NCI-H2029 treated with DMSO at 0.1 percent for 48 hours (cell line): ENCODE results near the gene ATRN.
"Not testable (repeated sequence)": the region's sequence is repeated elsewhere in the genome, so short reads cannot be mapped to it uniquely, and the experiment has no call there.

Source experiments
- DNase-seq: peaks from one replicate; lab custom pipeline; 2025; lab: John Stamatoyannopoulos, UW

ATRN gene

GRCh38 chr20:3515379-3516170 is 44.8 kb downstream of the ATRN start:
- DNase-seq = no peak

- DNase-seq = no peak
Observed at GRCh38 chr20:3521852-3522740, 51.3 kb downstream of the ATRN start.

DNA sequence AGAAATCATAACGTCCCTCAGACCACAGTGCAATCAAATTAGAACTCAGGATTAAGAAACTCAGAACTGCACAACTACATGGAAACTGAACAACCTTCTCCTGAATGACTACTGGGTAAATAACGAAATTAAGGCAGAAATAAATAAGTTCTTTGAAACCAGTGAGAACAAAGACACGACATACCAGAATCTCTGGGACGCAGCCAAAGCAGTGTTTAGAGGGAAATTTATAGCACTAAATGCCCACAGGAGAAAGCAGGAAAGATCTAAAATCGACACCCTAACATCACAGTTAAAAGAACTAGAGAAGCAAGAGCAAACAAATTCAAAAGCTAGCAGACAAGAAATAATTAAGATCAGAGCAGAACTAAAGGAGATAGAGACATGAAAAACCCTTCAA is 53.9 kb downstream of the ATRN start:
- DNase-seq = not testable (repeated sequence)

- DNase-seq = no peak
Observed at GRCh38 chr20:3532089-3532615, 61.3 kb downstream of the ATRN start.

DNA sequence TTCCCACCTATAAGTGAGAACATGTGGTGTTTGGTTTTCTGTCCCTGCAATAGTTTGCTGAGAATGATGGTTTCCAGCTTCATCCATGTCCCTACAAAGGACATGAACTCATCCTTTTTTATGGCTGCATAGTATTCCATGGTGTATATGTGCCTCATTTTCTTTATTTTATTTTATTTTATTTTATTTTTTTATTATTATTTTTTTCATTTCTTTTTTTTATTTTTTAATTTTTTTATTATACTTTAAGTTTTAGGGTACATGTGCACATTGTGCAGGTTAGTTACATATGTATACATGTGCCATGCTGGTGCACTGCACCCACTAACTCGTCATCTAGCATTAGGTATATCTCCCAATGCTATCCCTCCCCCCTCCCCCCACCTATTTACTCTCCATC is 66.9 kb downstream of the ATRN start:
- not testable (repeated sequence) for DNase-seq

DNA sequence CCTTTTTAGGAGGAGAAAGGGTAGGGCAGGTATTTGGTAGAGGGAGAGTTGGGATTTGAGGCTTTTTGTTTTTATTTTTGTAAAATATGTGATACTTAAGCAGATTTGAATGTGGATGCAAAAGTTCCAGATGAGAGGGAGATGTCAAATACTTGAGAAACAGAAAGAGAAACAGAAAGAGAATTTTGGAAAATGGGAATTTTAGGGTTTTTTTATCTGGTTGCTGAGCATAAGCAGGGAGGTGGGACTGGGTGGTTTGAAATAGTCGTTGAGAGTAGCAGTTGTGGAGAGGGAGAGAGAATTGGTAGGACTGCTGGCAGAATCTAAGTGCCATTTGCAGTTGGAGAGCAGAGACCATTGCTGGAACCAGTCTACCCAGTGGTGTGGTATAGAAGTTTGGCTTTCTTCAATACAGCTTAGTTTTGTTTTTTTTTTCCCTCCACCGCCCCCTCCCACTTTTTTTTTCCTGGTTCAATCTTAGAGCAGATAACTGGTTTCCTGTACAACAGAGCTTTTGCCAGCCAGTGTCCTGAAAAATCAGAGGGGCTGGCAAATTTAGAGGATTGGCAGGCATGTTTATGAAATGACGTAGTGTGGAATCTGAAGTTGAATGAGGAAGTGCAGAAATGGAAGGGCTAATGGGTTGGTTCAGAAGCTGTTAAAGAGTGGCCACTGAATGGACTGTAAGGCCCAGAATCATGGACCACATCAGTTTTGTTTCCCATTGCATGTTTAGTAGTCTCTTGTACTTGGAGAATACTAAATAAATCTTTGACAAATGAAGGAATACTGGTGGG is 68.7 kb downstream of the ATRN start:
- DNase-seq = no peak

- no peak for DNase-seq
Observed at GRCh38 chr20:3541887-3542721, 71.3 kb downstream of the ATRN start.

- DNase-seq = no peak
Observed at GRCh38 chr20:3543901-3544507, 73.2 kb downstream of the ATRN start.

DNA sequence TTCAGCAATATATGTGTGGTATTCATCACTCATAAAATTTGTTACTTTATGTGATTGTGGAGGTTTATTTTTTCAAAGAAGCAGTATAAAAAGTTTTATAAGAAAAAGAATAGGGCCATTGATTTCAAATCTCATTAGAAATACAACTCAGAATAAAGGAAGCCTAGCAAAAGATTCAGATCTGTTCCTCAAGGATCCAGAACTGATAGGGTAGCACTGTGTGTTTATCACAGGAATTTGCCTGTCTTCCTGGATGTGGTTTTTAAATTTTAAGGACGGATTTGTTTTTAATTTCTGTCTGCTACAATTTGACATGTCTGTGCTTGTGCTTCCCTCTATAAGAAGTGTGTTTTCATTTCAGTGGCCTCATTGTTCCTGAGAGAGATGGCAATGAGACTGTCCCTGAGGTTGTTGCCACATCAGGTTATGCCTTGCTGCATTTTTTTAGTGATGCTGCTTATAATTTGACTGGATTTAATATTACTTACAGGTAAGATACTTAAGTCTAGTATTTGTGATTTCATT is 74.6 kb downstream of the ATRN start:
- no peak for DNase-seq

GRCh38 chr20:3547906-3548305 is 77.1 kb downstream of the ATRN start:
- DNase-seq = no peak

DNA sequence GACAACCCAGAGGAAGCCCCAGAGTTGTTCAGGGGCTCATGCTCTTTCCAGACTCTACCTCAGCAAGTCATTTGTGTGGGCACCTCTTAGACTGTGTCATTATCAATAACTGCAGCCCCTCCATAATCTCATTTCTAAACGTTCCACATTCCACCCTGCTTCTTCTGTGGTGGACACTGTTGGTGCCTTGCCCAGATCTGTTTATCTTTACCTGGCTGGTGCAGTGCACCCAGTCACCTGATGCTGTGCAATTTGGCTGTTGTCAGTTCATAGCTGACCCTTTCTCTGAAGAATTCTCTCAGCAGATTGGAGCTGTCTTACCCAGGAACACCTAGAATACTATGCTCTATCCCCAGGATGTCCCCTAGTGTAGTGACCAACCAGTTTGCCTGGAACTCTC is 80.0 kb downstream of the ATRN start:
- DNase-seq = no peak

- DNase-seq = no peak
Observed at GRCh38 chr20:3551681-3552434, 81.0 kb downstream of the ATRN start.

DNA sequence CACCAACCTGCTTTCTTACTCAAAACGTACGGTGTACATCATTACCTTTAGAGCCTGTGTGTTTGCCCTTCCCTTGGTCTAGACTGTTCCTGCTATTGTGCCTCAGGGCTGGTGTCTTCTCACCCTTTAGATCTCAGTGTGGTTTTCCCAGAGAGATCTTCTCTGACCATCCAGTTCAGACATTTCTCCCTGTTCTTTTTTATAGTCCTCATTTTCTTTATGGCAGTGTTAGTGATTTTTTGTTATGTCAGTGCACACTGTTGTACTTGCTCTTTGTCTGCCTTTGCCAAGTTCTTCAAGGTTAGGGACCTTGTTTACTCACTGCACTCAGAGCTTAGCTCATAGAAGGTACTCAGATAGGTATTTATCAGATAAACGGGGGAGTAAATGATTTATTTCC is 82.8 kb downstream of the ATRN start:
- DNase-seq = no peak

DNA sequence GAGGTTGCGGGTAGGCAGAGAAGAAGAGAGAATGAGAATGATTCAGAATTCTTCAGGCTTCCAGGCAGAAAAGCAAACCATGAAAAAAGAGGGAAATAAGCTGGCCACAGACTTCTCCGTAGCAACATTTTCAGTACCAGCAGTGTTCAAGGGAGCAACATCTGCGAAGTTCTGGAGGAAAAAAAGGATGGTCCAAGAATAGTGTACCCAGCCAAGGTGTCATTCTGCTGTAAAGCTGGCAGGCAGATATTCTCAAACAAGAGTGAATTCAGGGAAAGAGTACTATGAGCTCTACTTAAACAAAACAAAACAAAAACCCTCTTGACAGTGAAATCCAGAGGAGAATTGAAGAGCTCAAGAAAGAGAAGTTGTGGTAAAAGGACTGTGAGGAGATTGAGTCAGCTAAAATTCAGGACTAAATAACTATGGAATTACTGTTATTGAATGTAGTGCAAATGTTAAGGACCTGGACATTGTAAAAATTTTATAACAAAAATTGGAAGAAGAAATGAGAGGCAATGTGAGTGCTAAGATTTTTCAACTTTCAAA is 86.5 kb downstream of the ATRN start:
- DNase-seq = no peak

- no peak for DNase-seq
Observed at GRCh38 chr20:3559231-3559630, 88.4 kb downstream of the ATRN start.

GRCh38 chr20:3559637-3560036 is 88.8 kb downstream of the ATRN start:
- DNase-seq = no peak

DNA sequence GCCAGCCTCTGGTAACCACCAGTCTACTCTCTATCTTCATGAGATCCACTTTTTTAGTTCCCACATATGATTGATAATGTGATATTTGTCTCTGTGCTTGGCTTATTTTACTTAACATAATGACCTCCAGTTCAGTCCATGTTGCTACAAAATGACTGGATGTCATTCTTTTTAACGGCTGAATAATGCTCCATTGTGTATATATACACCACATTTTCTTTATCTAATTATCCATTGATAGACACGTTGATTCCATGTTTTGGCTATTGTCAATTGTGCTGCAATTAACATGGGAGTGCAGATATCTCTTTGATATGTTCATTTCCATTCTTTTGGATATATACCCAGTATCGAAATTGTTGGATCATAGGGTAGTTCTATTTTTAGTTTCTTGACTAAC is 89.3 kb downstream of the ATRN start:
- DNase-seq = no peak

GRCh38 chr20:3560578-3560977 is 89.8 kb downstream of the ATRN start:
- DNase-seq = no peak

GRCh38 chr20:3563133-3563532 is 92.3 kb downstream of the ATRN start:
- DNase-seq = no peak
